PC-3 (cell line): ENCODE results near the gene CACTIN.

Source experiments
- EZH2 ChIP-seq: fragments of 300-600 bp; sonication (generic); IDR thresholded peaks from one replicate; pipeline ENCODE4 v1.6.1; 2017; ENCODE audit warnings: antibody characterized with exemption, mild to moderate bottlenecking, low read length; ENCODE audit not compliant: unreplicated experiment
- EZH2phosphoT487 ChIP-seq: fragments of 300-600 bp; sonication (generic); IDR thresholded peaks from 2 replicates; pipeline ENCODE4 v1.6.1; 2018; ENCODE audit warnings: mild to moderate bottlenecking, antibody characterized with exemption, low read length, borderline replicate concordance
- TF ChIP-seq, protein P1 (sequence below): fragments of 300-600 bp; sonication (generic); conservative IDR thresholded peaks from 2 replicates; pipeline ENCODE4 v1.5.1; 2017; ENCODE audit warnings: antibody characterized with exemption, low read depth, mild to moderate bottlenecking, low read length

DNA sequence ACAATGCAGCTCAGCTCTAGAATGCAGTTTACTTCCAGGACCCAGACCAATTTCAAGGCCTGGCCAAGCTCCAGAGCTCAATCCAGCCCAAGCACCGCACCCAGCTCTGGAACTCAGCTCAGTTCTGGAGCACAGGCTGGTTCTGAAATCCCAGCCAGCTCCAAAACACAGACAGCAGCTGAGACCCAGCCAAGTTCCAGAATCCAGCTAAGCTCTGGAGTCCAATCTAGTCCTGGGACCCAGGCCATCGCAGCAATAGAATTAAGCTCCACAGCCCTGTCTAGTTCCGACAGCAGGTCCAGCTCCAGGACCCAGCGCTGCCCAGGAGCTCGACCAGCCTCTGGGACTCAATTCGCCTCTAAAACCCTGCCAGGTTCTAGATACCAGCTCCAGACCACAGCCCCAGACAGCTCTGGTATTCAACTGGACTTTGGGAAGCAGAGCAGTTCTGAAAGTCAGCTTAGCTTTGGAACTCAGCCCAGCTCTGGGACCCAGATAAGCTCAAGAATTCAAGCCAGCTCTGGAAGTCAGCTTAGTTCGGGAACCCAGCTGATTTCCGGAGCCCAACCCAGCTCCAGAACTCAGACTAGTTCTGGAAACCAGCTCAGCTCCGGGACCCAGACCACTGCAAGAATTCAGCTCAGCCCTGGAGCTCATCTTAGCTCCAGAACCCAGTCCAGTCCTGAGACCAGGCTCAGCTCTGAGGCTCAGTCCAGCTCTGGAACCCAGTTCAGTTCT is 34.5 kb downstream of the CACTIN start:
- TF ChIP-seq, protein P1, sequence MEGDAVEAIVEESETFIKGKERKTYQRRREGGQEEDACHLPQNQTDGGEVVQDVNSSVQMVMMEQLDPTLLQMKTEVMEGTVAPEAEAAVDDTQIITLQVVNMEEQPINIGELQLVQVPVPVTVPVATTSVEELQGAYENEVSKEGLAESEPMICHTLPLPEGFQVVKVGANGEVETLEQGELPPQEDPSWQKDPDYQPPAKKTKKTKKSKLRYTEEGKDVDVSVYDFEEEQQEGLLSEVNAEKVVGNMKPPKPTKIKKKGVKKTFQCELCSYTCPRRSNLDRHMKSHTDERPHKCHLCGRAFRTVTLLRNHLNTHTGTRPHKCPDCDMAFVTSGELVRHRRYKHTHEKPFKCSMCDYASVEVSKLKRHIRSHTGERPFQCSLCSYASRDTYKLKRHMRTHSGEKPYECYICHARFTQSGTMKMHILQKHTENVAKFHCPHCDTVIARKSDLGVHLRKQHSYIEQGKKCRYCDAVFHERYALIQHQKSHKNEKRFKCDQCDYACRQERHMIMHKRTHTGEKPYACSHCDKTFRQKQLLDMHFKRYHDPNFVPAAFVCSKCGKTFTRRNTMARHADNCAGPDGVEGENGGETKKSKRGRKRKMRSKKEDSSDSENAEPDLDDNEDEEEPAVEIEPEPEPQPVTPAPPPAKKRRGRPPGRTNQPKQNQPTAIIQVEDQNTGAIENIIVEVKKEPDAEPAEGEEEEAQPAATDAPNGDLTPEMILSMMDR: no peak
- TF ChIP-seq EZH2 (no peak), EZH2phosphoT487 (no peak)
